Mucosa of descending colon (tissue), 3 donors: ENCODE measurements around the gene CELF3. TPM values are rescaled to one million over a fixed set of nuclear protein-coding genes. Genes with fewer than 3 reads are reported as not detected.

ENCODE experiments used
- ATAC-seq: fragments of 200-7000 bp; cut with Tn5 transposase; one replicate; pipeline ENCODE4 v1.9.1; 2020; ENCODE audit warnings: mild to moderate bottlenecking, moderate library complexity
- DNase-seq, 3 donors: peaks; one replicate each; pipeline ENCODE4 v3.0.0-alpha.2; 2020
- H3K36me3 ChIP-seq: fragments of 200-600 bp; one replicate; pipeline ENCODE4 v1.8.0; 2021; ENCODE audit warnings: low read depth, mild to moderate bottlenecking
- H3K4me1 ChIP-seq: fragments of 200-600 bp; one replicate; pipeline ENCODE4 v1.8.0; 2021; ENCODE audit warnings: low read depth, mild to moderate bottlenecking
- H3K4me3 ChIP-seq: fragments of 200-600 bp; one replicate; pipeline ENCODE4 v1.8.0; 2021; ENCODE audit warnings: mild to moderate bottlenecking
- H3K9me3 ChIP-seq: fragments of 200-600 bp; one replicate; pipeline ENCODE4 v1.8.0; 2021; ENCODE audit warnings: mild to moderate bottlenecking
- CTCF ChIP-seq: fragments of 200-600 bp; IDR thresholded peaks from one replicate; pipeline ENCODE4 v1.8.0; 2022; ENCODE audit warnings: antibody characterized with exemption, mild to moderate bottlenecking
- intact Hi-C, 2 donors: fragments of 100-400 bp; cut with DNase I in 1 of 2; cut with micrococcal nuclease in 1 of 2; formaldehyde crosslinking; loops; one replicate each; pipeline versions ENCODE4 v1.11.0 to v1.11.1; 2022; cut with DNase I, micrococcal nuclease
- total RNA-seq, 3 donors: library from RNA; stranded (reverse); fragmentation: NEBNext Ultra II Directional in 2 of 3; extraction: Animal tissue kit (Norgen Biotek cat#: 25700) in 2 of 3; gene quantifications; one replicate each; pipeline versions ENCODE4 v1.2.1 to v1.2.4, GENCODE V29; 2021 to 2023
- donor health status: DM: no; HTN: no; CAD: no; lungs with moderate emphysema.
- donor health status: DM: no; HTN: no; CAD: no.
- donor health status: DM: no; HTN: yes; CAD: no.

The CELF3 gene
- total RNA-seq, 3 donors from 2014 or later, result 2.3 to 4.3 (median 2.8) TPM

- H3K9me3 ChIP-seq, result peaks cover 12% of the 10 kb centered on the region
- intact Hi-C loops, result loop anchor here (10.0 kb wide), 2 partner anchors 138 to 198 kb away; no protein-coding TSS in a partner anchor
- no peak for ATAC-seq
- DNase-seq, result no peak
- TF ChIP-seq CTCF, result no peak
- H3K4me1 ChIP-seq, result peaks cover 10% of the 10 kb centered on the region
- H3K36me3 ChIP-seq, result no peaks in the 10 kb centered on the region
- no peak overlapping the region for H3K4me3 ChIP-seq
Measured at GRCh38 chr1:151733126-151733525, 16.5 kb upstream of the CELF3 start.

GRCh38 chr1:151729966-151730291 is 13.3 kb upstream of the CELF3 start:
- no peak for DNase-seq
- no peak for TF ChIP-seq CTCF
- Histone ChIP-seq H3K36me3 (no peaks in the 10 kb centered on the region), H3K4me1 (peaks cover 24% of the 10 kb centered on the region), H3K4me3 (no peak overlapping the region), H3K9me3 (no peaks in the 10 kb centered on the region)
- intact Hi-C loops, result loop anchor here (10.0 kb wide), 2 partner anchors 135 to 195 kb away; no protein-coding TSS in a partner anchor
- peak; percentile 2 for ATAC-seq

- TF ChIP-seq CTCF, result no peak
- intact Hi-C loops, result no loop called here
- Histone ChIP-seq H3K36me3 (no peaks in the 10 kb centered on the region), H3K4me3 (no peak overlapping the region), H3K9me3 (no peaks in the 10 kb centered on the region), H3K4me1 (peaks cover 24% of the 10 kb centered on the region)
- peak; percentile 83 for ATAC-seq
- peak in 1 of 3 donors; percentile 50 for DNase-seq
Measured at GRCh38 chr1:151729157-151729965, 12.8 kb upstream of the CELF3 start.

DNA sequence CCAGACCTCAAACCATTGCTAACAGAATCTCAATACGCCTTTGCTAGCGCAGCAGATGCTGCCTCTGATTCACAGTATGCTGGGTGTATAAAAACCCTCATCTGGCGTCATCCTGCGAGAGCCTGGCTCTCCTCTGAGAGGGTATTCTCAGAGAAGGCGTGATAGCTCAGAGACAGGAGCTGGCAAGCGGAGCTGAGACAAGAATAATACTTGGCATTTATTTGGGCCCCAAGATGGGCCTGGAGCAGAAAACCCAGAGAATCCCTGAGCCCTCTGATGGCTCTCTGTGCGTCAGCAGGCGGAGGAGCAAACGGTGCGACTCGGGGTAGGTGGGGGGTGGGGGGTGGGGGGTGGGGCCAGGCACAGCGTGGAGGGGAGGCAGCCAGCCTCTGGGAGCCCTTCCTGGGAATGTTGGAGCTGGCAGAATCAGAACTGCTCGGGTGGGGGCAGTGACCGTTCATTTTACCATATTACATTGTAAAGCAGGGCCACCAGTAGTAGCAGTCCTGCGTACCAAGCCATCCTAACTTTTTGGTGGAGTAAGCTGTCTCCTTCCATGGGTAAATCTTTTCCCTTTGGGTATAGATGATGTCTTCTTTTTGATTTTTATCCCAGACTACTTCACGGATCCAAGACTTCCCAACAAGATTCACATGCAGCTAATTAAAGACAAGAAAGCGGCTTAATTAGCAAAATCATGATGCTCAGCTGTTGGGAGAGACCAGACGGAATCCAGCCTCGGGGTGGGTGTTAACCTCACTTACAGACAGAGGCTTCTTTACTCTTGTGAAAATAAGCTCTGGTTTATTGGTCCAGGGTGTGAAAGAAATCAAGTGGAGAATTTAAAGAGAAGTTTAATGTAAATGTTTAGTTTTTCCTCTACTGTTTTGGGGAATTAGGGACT is 11.8 kb upstream of the CELF3 start:
- Histone ChIP-seq H3K9me3 (no peaks in the 10 kb centered on the region), H3K36me3 (no peaks in the 10 kb centered on the region), H3K4me1 (peaks cover 24% of the 10 kb centered on the region), H3K4me3 (no peak overlapping the region)
- TF ChIP-seq CTCF, result no peak
- DNase-seq (no peak), ATAC-seq (no peak)
- intact Hi-C loops, result no loop called here

GRCh38 chr1:151723726-151724370 is 7.2 kb upstream of the CELF3 start:
- H3K4me3 ChIP-seq, result no peak overlapping the region
- intact Hi-C loops, result no loop called here
- TF ChIP-seq CTCF, result no peak
- no peaks in the 10 kb centered on the region for H3K36me3 ChIP-seq
- ATAC-seq, result no peak
- H3K9me3 ChIP-seq, result no peaks in the 10 kb centered on the region
- no peak for DNase-seq
- H3K4me1 ChIP-seq, result peaks cover 33% of the 10 kb centered on the region
